ENCODE results near the gene SCO1.

The SCO1 gene

DNA sequence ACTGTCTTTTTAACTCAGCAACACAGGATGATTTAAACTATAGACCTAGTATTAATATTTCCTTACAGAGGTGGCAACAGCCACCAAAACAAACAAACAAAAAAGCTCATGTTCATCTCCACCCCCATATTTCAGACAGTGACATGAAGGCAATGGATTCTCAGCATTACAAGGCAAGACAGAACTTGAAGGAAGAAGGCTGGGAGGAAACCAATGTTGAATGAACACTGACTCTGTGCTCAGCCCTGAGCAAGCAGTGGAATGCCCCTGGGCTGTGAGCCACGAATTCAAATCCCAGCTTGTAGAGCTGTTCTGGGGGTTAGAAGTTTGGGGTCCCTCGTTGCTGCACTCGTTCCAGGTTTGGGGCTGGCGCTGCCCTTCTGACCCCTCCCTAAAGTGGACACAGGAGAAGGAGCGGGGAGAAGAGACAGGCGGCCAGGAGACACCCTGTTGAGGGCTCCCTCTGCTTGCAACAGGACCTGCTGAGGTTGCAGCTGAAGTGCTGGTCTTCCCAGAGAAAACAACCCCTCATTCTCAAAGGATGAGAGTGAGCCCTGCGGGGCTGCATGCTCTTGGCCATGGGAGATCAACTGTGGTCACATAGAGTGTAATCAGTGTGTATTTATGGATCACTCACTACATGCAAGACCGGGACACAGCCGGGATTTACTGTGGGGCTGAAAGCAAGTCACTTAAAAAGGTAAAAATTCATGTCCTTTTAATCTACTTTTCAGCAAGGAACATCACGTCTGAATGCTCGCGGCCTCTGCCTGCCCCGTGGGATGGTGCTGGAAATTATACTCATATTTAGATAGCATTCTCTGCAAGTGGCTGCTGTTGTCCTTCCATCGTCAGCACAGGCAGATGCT lies 74.5 kb downstream of the SCO1 start:
- H3K4me3 ChIP-seq (ENCODE audit: low read depth, low read length), result no peak overlapping the region
- TF ChIP-seq, protein P1, sequence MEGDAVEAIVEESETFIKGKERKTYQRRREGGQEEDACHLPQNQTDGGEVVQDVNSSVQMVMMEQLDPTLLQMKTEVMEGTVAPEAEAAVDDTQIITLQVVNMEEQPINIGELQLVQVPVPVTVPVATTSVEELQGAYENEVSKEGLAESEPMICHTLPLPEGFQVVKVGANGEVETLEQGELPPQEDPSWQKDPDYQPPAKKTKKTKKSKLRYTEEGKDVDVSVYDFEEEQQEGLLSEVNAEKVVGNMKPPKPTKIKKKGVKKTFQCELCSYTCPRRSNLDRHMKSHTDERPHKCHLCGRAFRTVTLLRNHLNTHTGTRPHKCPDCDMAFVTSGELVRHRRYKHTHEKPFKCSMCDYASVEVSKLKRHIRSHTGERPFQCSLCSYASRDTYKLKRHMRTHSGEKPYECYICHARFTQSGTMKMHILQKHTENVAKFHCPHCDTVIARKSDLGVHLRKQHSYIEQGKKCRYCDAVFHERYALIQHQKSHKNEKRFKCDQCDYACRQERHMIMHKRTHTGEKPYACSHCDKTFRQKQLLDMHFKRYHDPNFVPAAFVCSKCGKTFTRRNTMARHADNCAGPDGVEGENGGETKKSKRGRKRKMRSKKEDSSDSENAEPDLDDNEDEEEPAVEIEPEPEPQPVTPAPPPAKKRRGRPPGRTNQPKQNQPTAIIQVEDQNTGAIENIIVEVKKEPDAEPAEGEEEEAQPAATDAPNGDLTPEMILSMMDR (IDR thresholded peaks at IDR 0.05), result no peak
- H3K79me2 ChIP-seq, result no peaks in the 10 kb centered on the region
- no peaks in the 10 kb centered on the region for H3K36me3 ChIP-seq (ENCODE audit: control insufficient read depth, insufficient read depth, low read length)
- H3K27ac ChIP-seq, result no peak overlapping the region
- no peak overlapping the region for H3K9ac ChIP-seq
- no peaks in the 10 kb centered on the region for H3K9me3 ChIP-seq (ENCODE audit: control insufficient read depth, low read length)
- no peaks in the 10 kb centered on the region for H3K4me1 ChIP-seq
- no peak overlapping the region for H3K4me2 ChIP-seq (ENCODE audit: low read length)
- no peak overlapping the region for H2AFZ ChIP-seq
- H3K27me3 ChIP-seq (ENCODE audit: control insufficient read depth, insufficient read depth, low read length), result no peaks in the 10 kb centered on the region

Measured in parathyroid adenoma (tissue), 2 donors.